ENCODE data around the gene MAPK8. TPM values are rescaled to one million over a fixed set of nuclear protein-coding genes. Genes with fewer than 3 reads are reported as not detected.

Gene MAPK8
- total and polyA plus RNA-seq, 9 of the 15 experiments (the other 6 are each of a cell fraction or from before 2014, with no cell fraction given), result 6.4 to 159 (median 71.0) TPM

DNA sequence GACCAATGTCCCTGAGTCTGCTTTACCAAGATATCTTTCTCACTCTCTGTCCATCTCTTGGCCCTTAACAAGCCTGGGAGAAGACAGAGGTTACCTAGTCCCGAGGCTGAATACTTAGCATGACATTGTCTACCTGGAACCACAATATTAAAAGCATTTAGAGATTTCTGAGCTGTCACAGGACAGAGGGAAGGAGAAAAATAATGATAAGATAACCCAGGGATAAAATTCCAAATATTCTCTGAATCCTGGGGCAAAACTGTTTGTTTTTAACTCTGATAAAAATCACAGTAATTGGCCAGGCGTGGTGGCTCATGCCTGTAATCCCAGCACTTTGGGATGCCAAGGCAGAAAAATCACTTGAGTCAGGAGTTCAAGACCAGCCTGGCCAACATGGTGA is 12.0 kb upstream of the MAPK8 start:
- H2AFZ ChIP-seq (ENCODE audit: low read depth, low read length), result no peak overlapping the region
- DNase-seq (ENCODE audit: extremely low read depth in 1 of 4, low spot score in 3 of 4) (no peak), ATAC-seq (no peak), FAIRE-seq (no peak)
- intact Hi-C loops (cut with micrococcal nuclease) (no loop called here), in situ Hi-C loops (cut with MboI) (no loop called here)
- no peak overlapping the region for H3K9ac ChIP-seq (ENCODE audit: insufficient read depth in 1 of 2, low read depth in 2 of 2, low read length in 2 of 2)
- peaks cover 3 to 18% of the 10 kb centered on the region in 2 experiments; a peak in 4 of 5 replicates for H3K4me1 ChIP-seq (replicated peaks in 1 of 2; ENCODE audit: control insufficient read depth in 2 of 2, insufficient read depth in 2 of 2, low read length in 2 of 2)
- no peaks in the 10 kb centered on the region for H3K9me1 ChIP-seq (ENCODE audit: control insufficient read depth, insufficient read depth, low read length)
- no peak overlapping the region for H3K4me2 ChIP-seq (ENCODE audit: insufficient read depth, low read length)
- H3K9me3 ChIP-seq (replicated peaks; ENCODE audit: control insufficient read depth, insufficient read depth, low read depth, low read length), result no peaks in the 10 kb centered on the region
- no peaks in the 10 kb centered on the region for H3K36me3 ChIP-seq (ENCODE audit: control insufficient read depth, insufficient read depth, low read length)
- no peak overlapping the region for H3K4me3 ChIP-seq
- H3K27me3 ChIP-seq (ENCODE audit: control insufficient read depth in 2 of 2, insufficient read depth in 2 of 2, low read length in 2 of 2), result no peaks in the 10 kb centered on the region; a peak in 1 of 5 replicates
- no TSS peak for BruUV-seq (replicated peaks)
- ChIA-PET POLR2A (no interaction called here), CTCF (ENCODE audit: low intra/inter-chr PET ratio) (no interaction called here)
- WGBS (ENCODE audit: insufficient coverage, low coverage, missing lambda C conversion rate), result 11% methylated on average over 2 of the region's 2 CpGs
- no peak overlapping the region for H3K27ac ChIP-seq (ENCODE audit: extremely low read depth, low read depth, low read length)
- no peaks in the 10 kb centered on the region for H3K79me2 ChIP-seq (ENCODE audit: control insufficient read depth, insufficient read depth, low read length)
- H4K20me1 ChIP-seq (replicated peaks; ENCODE audit: control insufficient read depth, insufficient read depth, low read length), result no peaks in the 10 kb centered on the region
- TF ChIP-seq XRCC5 (IDR thresholded peaks at IDR 0.05; ENCODE audit: low read depth, low read length), result no peak
- TF ChIP-seq POLR3A (IDR thresholded peaks at IDR 0.05; ENCODE audit: borderline replicate concordance, extremely low read depth, insufficient read depth, insufficient read length), result no peak
- TF ChIP-seq POLR2B (IDR thresholded peaks at IDR 0.05; ENCODE audit: low read depth, partially characterized antibody), result no peak
- TF ChIP-seq, protein P1, sequence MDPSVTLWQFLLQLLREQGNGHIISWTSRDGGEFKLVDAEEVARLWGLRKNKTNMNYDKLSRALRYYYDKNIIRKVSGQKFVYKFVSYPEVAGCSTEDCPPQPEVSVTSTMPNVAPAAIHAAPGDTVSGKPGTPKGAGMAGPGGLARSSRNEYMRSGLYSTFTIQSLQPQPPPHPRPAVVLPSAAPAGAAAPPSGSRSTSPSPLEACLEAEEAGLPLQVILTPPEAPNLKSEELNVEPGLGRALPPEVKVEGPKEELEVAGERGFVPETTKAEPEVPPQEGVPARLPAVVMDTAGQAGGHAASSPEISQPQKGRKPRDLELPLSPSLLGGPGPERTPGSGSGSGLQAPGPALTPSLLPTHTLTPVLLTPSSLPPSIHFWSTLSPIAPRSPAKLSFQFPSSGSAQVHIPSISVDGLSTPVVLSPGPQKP (CRISPR knock-in tag; IDR thresholded peaks at IDR 0.05), result no peak
- no peak for TF ChIP-seq MCM3 (IDR thresholded peaks at IDR 0.05)
- TF ChIP-seq SAFB2 (IDR thresholded peaks at IDR 0.05; ENCODE audit: borderline replicate concordance, low read depth, low read length, severe bottlenecking), result no peak
- TF ChIP-seq, protein P2, sequence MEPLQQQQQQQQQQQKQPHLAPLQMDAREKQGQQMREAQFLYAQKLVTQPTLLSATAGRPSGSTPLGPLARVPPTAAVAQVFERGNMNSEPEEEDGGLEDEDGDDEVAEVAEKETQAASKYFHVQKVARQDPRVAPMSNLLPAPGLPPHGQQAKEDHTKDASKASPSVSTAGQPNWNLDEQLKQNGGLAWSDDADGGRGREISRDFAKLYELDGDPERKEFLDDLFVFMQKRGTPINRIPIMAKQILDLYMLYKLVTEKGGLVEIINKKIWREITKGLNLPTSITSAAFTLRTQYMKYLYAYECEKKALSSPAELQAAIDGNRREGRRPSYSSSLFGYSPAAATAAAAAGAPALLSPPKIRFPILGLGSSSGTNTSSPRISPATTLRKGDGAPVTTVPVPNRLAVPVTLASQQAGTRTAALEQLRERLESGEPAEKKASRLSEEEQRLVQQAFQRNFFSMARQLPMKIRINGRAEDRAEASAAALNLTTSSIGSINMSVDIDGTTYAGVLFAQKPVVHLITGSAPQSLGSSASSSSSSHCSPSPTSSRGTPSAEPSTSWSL (CRISPR knock-in tag; IDR thresholded peaks at IDR 0.05; ENCODE audit: borderline replicate concordance), result no peak
- TF ChIP-seq, protein P3, sequence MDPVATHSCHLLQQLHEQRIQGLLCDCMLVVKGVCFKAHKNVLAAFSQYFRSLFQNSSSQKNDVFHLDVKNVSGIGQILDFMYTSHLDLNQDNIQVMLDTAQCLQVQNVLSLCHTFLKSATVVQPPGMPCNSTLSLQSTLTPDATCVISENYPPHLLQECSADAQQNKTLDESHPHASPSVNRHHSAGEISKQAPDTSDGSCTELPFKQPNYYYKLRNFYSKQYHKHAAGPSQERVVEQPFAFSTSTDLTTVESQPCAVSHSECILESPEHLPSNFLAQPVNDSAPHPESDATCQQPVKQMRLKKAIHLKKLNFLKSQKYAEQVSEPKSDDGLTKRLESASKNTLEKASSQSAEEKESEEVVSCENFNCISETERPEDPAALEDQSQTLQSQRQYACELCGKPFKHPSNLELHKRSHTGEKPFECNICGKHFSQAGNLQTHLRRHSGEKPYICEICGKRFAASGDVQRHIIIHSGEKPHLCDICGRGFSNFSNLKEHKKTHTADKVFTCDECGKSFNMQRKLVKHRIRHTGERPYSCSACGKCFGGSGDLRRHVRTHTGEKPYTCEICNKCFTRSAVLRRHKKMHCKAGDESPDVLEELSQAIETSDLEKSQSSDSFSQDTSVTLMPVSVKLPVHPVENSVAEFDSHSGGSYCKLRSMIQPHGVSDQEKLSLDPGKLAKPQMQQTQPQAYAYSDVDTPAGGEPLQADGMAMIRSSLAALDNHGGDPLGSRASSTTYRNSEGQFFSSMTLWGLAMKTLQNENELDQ (CRISPR knock-in tag; IDR thresholded peaks at IDR 0.05; ENCODE audit: borderline replicate concordance), result no peak
- TF ChIP-seq, protein P4, sequence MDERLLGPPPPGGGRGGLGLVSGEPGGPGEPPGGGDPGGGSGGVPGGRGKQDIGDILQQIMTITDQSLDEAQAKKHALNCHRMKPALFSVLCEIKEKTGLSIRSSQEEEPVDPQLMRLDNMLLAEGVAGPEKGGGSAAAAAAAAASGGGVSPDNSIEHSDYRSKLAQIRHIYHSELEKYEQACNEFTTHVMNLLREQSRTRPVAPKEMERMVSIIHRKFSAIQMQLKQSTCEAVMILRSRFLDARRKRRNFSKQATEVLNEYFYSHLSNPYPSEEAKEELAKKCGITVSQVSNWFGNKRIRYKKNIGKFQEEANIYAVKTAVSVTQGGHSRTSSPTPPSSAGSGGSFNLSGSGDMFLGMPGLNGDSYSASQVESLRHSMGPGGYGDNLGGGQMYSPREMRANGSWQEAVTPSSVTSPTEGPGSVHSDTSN (CRISPR knock-in tag; IDR thresholded peaks at IDR 0.05; ENCODE audit: low read depth), result no peak
- TF ChIP-seq, protein P4 (tag; conservative IDR thresholded peaks at IDR 0.05; ENCODE audit: low read depth), result no peak
- TF ChIP-seq PHB (CRISPR knock-in tag; IDR thresholded peaks at IDR 0.05), result no peak
- no peak for TF ChIP-seq NCOA2 (IDR thresholded peaks at IDR 0.05; ENCODE audit: partially characterized antibody in 2 of 2)
- no peak for TF ChIP-seq RNF2 (IDR thresholded peaks at IDR 0.05)
- no peak for TF ChIP-seq MEF2A (IDR thresholded peaks at IDR 0.05; ENCODE audit: control insufficient read depth, low read depth, low read length)
- TF ChIP-seq CHD4 (IDR thresholded peaks at IDR 0.05; ENCODE audit: insufficient read depth, insufficient replicate concordance, low read depth, low read length, poor library complexity, severe bottlenecking), result no peak
- TF ChIP-seq HCFC1 (IDR thresholded peaks at IDR 0.05; ENCODE audit: low read depth, low read length), result no peak

Data from K562 (cell line).